GM10248 (cell line): ENCODE data around the gene SMYD1.

Source experiments
- CTCF ChIA-PET: fragments of 300-600 bp; sonication (Branson Sonifier 250); formaldehyde crosslinking; extraction: SDS; loops from one replicate; lab custom pipeline; 2021; ENCODE audit warnings: antibody characterized with exemption; lab: Yijun Ruan, JAX
- POLR2A ChIA-PET: fragments of 350-650 bp; sonication (Branson Sonifier 250); formaldehyde crosslinking; extraction: SDS; loops from one replicate; lab custom pipeline; 2020; ENCODE audit warnings: antibody characterized with exemption; lab: Yijun Ruan, JAX
- DNase-seq: peaks from one replicate; pipeline ENCODE4 v3.0.0; 2012; ENCODE audit errors: extremely low spot score
- TF ChIP-seq, protein P1 (sequence below): IDR thresholded peaks from 2 replicates; pipeline ENCODE4 v1.5.1; 2012; ENCODE audit warnings: mild to moderate bottlenecking, low read depth; ENCODE audit errors: extremely low read depth, missing control alignments, control extremely low read depth

Gene SMYD1

DNA sequence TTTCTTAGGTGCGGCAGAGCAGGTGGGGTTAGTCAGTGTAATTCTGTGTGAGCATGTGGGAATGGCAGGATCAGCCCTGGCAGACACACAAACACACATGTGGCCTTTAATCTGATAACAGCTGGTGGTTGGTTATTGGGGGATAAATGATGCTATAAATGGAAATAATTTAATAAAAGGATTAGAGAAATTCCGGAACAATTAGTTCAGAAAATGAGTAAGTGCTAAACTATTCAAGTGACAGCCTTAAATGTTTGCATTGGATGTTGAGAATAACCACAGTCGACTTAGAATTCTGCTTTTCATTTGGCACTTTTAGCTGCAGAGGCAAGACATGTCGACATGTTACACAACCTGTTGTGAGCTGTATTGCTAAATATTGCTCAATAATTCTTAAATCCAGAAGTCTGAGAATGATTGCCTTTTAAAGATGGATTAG lies 7.2 kb downstream of the SMYD1 start:
- TF ChIP-seq, protein P1, sequence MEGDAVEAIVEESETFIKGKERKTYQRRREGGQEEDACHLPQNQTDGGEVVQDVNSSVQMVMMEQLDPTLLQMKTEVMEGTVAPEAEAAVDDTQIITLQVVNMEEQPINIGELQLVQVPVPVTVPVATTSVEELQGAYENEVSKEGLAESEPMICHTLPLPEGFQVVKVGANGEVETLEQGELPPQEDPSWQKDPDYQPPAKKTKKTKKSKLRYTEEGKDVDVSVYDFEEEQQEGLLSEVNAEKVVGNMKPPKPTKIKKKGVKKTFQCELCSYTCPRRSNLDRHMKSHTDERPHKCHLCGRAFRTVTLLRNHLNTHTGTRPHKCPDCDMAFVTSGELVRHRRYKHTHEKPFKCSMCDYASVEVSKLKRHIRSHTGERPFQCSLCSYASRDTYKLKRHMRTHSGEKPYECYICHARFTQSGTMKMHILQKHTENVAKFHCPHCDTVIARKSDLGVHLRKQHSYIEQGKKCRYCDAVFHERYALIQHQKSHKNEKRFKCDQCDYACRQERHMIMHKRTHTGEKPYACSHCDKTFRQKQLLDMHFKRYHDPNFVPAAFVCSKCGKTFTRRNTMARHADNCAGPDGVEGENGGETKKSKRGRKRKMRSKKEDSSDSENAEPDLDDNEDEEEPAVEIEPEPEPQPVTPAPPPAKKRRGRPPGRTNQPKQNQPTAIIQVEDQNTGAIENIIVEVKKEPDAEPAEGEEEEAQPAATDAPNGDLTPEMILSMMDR, result no peak
- ChIA-PET CTCF (interaction anchor here (0.9 to 3.9 kb wide), 3 partner anchors 9 to 33 kb away, joined by 3 to 32 read pairs (median 3); no protein-coding TSS in a partner anchor), POLR2A (no interaction called here)
- no peak for DNase-seq

DNA sequence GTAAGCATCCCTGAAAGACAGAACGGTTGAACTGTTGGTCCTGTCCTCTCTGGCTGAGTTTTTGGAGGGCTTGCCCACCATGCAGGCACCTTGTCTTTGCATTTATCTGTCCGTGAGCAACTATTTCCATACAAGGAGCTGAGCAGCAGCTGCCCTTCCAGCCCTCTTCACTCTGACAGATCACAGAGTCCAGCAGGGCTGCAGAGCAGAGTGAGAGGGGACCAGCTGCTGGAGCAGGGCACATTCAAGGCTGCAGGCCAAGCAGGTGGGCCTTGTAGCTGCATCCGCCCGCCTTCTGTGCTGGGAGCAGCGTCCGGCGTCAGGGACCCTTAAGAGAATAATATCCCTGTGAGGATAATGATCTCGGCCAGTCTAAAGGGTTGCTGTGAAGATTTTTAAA lies 9.5 kb downstream of the SMYD1 start:
- TF ChIP-seq, protein P1, result no peak
- CTCF ChIA-PET, result interaction anchor here (3.9 kb wide), 1 partner anchor 17 kb away, joined by 32 read pairs; no protein-coding TSS in a partner anchor
- POLR2A ChIA-PET, result no interaction called here
- DNase-seq, result no peak

DNA sequence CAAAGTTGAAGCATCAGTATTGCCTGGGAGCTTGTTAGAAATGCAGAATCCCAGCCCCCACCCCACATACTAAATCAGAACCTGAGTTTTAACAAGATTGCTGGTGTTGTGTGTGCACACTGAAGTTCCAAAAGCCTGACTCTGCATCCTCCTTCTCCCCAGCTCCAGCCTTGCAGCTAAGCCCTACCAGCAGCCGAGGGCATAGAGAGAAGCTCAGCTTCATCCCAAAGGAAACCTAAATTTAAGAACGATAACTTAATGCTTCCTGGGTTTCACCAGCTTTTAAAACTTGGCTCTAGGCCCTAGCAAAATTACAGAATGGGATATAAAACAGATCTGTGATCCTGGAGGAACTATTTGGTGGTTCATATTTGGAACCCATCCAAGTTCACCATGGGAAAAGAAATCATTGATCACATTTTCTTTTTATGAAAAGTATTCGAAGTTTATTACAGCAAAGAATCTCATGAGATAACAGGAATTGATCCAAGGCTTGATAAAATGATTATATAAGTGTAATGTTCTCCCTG lies 11.1 kb downstream of the SMYD1 start:
- POLR2A ChIA-PET, result no interaction called here
- TF ChIP-seq, protein P1, result no peak
- CTCF ChIA-PET, result interaction anchor here (1.1 to 1.2 kb wide), 2 partner anchors 18 to 81 kb away, joined by 3 to 6 read pairs; no protein-coding TSS in a partner anchor
- no peak for DNase-seq

DNA sequence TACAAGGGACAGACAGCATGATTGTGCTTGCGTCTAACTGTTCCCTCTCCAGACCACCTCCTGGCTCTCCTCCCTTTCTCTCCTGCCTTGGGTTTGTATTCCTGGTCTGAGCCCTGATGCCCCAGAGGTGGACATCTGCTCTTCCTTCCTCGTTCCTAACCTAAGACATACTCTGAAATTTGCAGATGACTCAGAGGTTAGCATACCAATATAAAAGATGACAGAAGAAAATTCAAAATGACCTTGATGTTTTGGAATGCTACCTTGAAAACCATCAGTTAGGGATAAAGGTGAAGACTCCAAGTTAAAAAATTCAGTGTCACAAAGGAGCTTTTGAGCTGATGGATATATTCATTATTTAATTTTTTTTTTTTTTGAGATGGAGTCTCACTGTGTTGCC lies 12.9 kb downstream of the SMYD1 start:
- ChIA-PET POLR2A (no interaction called here), CTCF (interaction anchor here (2.3 kb wide), 1 partner anchor 20 kb away, joined by 10 read pairs; no protein-coding TSS in a partner anchor)
- TF ChIP-seq, protein P1, result no peak
- no peak for DNase-seq

DNA sequence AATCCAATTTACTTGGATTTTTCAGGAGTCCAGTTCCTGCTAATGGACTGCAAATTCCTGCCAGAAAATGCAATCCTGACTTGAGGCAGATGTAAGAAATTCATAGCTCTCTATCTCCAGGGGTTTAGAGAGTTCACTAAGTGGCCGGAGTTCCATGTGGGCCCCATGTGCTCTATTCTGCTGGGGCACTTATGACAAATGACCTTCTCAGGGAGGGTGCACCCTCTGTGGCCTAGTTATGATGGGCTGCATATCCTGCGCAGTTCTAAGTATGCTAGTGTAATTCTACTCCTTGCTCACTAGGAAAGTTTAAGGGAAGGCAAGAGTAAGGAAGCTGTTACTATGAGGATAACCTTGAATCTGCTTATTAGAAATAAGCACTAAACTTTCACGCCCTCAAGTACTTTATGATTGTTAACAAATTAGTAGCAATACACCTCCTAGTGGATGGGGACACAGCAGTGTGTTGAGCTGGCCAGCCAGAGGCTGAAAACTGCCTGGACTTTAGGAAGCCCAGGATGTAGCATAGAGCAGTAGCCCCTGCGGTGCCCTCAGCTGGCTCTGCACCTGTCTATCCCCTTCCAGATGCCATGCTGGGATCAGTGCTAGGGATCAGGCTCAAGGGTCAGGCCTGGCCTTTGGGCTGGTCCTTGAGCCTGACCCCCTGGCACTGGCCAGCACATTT lies 14.4 kb downstream of the SMYD1 start:
- no peak for DNase-seq
- CTCF ChIA-PET, result interaction anchor here (1.0 to 2.3 kb wide), 3 partner anchors 10 to 45 kb away, joined by 3 to 10 read pairs (median 3); no protein-coding TSS in a partner anchor
- POLR2A ChIA-PET, result no interaction called here
- TF ChIP-seq, protein P1, result no peak

DNA sequence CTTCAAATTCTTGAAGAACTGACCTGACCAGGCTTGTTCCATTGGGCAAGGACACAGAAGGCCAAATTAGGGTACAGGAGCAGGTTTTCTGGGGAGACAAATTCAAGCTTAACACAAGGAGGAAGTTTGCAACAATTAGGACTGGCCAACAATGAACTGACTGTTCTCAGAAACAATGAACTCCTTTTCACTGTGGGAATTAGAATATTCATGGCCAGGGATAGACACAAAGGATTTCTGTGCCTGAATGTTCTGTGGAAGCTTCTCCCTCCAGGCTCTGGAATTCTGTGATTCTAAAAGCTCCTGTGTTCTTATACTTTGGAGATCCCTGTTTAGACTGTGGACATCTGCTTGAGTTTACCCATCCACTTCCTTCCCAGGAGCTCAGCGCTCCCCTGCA lies 15.2 kb downstream of the SMYD1 start:
- ChIA-PET CTCF (interaction anchor here (1.0 to 2.3 kb wide), 4 partner anchors 11 to 45 kb away, joined by 3 to 10 read pairs (median 6); no protein-coding TSS in a partner anchor), POLR2A (no interaction called here)
- DNase-seq, result no peak
- TF ChIP-seq, protein P1, result no peak
